K562 (cell line): Measurements from ENCODE around the gene ZNF286A.
"Not testable (repeated sequence)": the region's sequence is repeated elsewhere in the genome, so short reads cannot be mapped to it uniquely, and the experiment has no call there.

Experiments
- ZNF140 ChIP-seq: fragments of 250-450 bp; sonication (Bioruptor Pico); IDR thresholded peaks from 2 replicates; pipeline ENCODE4 v1.8.0; 2021; ENCODE audit warnings: moderate library complexity, mild to moderate bottlenecking, inconsistent platforms
- TF ChIP-seq, protein P1 (sequence below), 3 experiments: IDR thresholded peaks in 2 of 3; conservative IDR thresholded peaks in 1 of 3; 2 replicates each; pipeline ENCODE4 v1.5.1; 2011 to 2012; ENCODE audit warnings: low read length in 3 of 3, mild to moderate bottlenecking in 3 of 3, control low read depth in 2 of 3, improper control_type of control experiment in 1 of 3, inconsistent platforms in 1 of 3, low read depth in 1 of 3, mixed read lengths in 1 of 3, moderate library complexity in 1 of 3; ENCODE audit not compliant: insufficient read depth in 2 of 3

GRCh38 chr17:15708879-15709278 lies 9.3 kb downstream of the ZNF286A start:
- TF ChIP-seq ZNF140 (CRISPR knock-in tag): not testable (repeated sequence)
- TF ChIP-seq, protein P1, sequence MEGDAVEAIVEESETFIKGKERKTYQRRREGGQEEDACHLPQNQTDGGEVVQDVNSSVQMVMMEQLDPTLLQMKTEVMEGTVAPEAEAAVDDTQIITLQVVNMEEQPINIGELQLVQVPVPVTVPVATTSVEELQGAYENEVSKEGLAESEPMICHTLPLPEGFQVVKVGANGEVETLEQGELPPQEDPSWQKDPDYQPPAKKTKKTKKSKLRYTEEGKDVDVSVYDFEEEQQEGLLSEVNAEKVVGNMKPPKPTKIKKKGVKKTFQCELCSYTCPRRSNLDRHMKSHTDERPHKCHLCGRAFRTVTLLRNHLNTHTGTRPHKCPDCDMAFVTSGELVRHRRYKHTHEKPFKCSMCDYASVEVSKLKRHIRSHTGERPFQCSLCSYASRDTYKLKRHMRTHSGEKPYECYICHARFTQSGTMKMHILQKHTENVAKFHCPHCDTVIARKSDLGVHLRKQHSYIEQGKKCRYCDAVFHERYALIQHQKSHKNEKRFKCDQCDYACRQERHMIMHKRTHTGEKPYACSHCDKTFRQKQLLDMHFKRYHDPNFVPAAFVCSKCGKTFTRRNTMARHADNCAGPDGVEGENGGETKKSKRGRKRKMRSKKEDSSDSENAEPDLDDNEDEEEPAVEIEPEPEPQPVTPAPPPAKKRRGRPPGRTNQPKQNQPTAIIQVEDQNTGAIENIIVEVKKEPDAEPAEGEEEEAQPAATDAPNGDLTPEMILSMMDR (IDR thresholded peaks at IDR 0.05 in 2 of 3, conservative IDR thresholded peaks at IDR 0.05 in 1 of 3; ENCODE audit: insufficient read depth in 2 of 3, low read depth in 1 of 3, low read length in 3 of 3): not testable (repeated sequence)
